Hepatocyte (in vitro differentiated cells): ENCODE results near the gene GJC2.

ENCODE experiments used
- CTCF ChIP-seq: fragments of 200-600 bp; sonication (generic); IDR thresholded peaks from 2 replicates; pipeline ENCODE4 v1.5.1; 2016; ENCODE audit warnings: antibody characterized with exemption, mild to moderate bottlenecking; ENCODE audit not compliant: poor library complexity
- EZH2 ChIP-seq: fragments of 200-600 bp; sonication (generic); IDR thresholded peaks from 2 replicates; pipeline ENCODE4 v1.6.1; 2016; ENCODE audit warnings: antibody characterized with exemption, mild to moderate bottlenecking, borderline replicate concordance

GRCh38 chr1:228155596-228156514 is 6.1 kb downstream of the GJC2 start:
- TF ChIP-seq CTCF (no peak), EZH2 (no peak)
